HCT116 (cell line): Measurements from ENCODE around the gene IMMP2L. TPM values are rescaled to one million over a fixed set of nuclear protein-coding genes. Genes with fewer than 3 reads are reported as not detected.

Experiments used
- ATAC-seq: fragments of 200-7000 bp; cut with Tn5 transposase; 2 replicates; pipeline ENCODE4 v1.9.1; 2020; ENCODE audit warnings: mild to moderate bottlenecking, moderate library complexity
- BruUV-seq: library from RNA; stranded (reverse); fragments of 400-500 nt; replicated peaks from 2 replicates; lab custom pipeline; 2021; lab: Mats Ljungman, UMichigan
- CTCF ChIA-PET: fragments of 300-600 bp; sonication (Branson Sonifier 250); formaldehyde crosslinking; loops from one replicate; lab custom pipeline; 2021; ENCODE audit warnings: antibody characterized with exemption; lab: Charles Lee
- POLR2A ChIA-PET: fragments of 300-600, 350-600 bp; sonication (Branson Sonifier 250); formaldehyde crosslinking; loops from one replicate; lab custom pipeline; 2021; ENCODE audit warnings: antibody characterized with exemption; lab: Charles Lee
- RAD21 ChIA-PET, 2 experiments: fragments of 300-600 bp; sonication (Branson Sonifier 250); formaldehyde crosslinking; loops; one replicate each; lab custom pipeline; 2023; ENCODE audit warnings: low total read pairs in 2 of 2; ENCODE audit not compliant: uncharacterized antibody in 2 of 2, unreplicated experiment in 2 of 2, low non-redundant PET in 1 of 2; lab: Charles Lee
- DNase-seq: peaks from one replicate; pipeline ENCODE4 v3.0.0-alpha.2; 2010; ENCODE audit warnings: low read depth, low spot score
- H2AFZ ChIP-seq: fragments of 200-600 bp; shearing (Covaris generic), sonication (generic); 2 replicates; pipeline ENCODE4 v1.6.1; 2017; ENCODE audit warnings: low read depth, mixed run types, mixed read lengths, antibody characterized with exemption, low read length; ENCODE audit not compliant: poor library complexity, severe bottlenecking
- H3K27ac ChIP-seq: 2 replicates; pipeline ENCODE4 v1.5.1; 2012; ENCODE audit warnings: low read depth, low read length
- H3K27me3 ChIP-seq: fragments of 200-600 bp; sonication (generic); 2 replicates; pipeline ENCODE4 v1.6.1; 2016; ENCODE audit warnings: mixed run types, low read length, mixed read lengths; ENCODE audit not compliant: insufficient read depth
- H3K36me3 ChIP-seq, 2 experiments: fragments of 200-500 bp in 1 of 2; fragments of 200-600 bp in 1 of 2; sonication (Bioruptor generic) in 1 of 2; sonication (generic) in 1 of 2; 2 replicates each; pipeline versions ENCODE4 v1.5.1 to v1.6.1; 2014 to 2016; ENCODE audit warnings: low read length in 2 of 2, inconsistent platforms in 1 of 2, mixed read lengths in 1 of 2, mixed run types in 1 of 2; ENCODE audit not compliant: insufficient read depth in 2 of 2, control insufficient read depth in 1 of 2
- H3K4me1 ChIP-seq, 2 experiments: fragments of 200-600 bp in 1 of 2; sonication (generic) in 1 of 2; 2 replicates each; pipeline versions ENCODE4 v1.5.1 to v1.6.1; 2012 to 2017; ENCODE audit warnings: low read length in 2 of 2, inconsistent platforms in 1 of 2, mild to moderate bottlenecking in 1 of 2, mixed read lengths in 1 of 2, mixed run types in 1 of 2, moderate library complexity in 1 of 2; ENCODE audit not compliant: insufficient read depth in 2 of 2, control insufficient read depth in 1 of 2
- H3K4me2 ChIP-seq: fragments of 200-600 bp; sonication (generic); 2 replicates; pipeline ENCODE4 v1.6.1; 2017; ENCODE audit warnings: mixed run types, low read length, mixed read lengths
- H3K4me3 ChIP-seq, 2 experiments: fragments of 200-600 bp in 1 of 2; sonication (generic) in 1 of 2; replicated peaks in 1 of 2; 2 replicates each; pipeline ENCODE4 v1.5.1; 2011 to 2016; ENCODE audit warnings: low read length in 2 of 2, control low read depth in 1 of 2, low read depth in 1 of 2, mild to moderate bottlenecking in 1 of 2, mixed read lengths in 1 of 2, mixed run types in 1 of 2
- H3K79me2 ChIP-seq: fragments of 200-600 bp; sonication (generic); 2 replicates; pipeline ENCODE4 v1.6.1; 2017; ENCODE audit warnings: mild to moderate bottlenecking, mixed run types, low read length, moderate library complexity, mixed read lengths; ENCODE audit not compliant: insufficient read depth
- H3K9ac ChIP-seq: fragments of 200-600 bp; sonication (generic); 2 replicates; pipeline ENCODE4 v1.6.1; 2016; ENCODE audit warnings: low read length, mixed read lengths
- H3K9me2 ChIP-seq: fragments of 200-600 bp; sonication (generic), shearing (Covaris generic); 2 replicates; pipeline ENCODE4 v1.6.1; 2017; ENCODE audit warnings: mixed run types, mild to moderate bottlenecking, moderate library complexity; ENCODE audit not compliant: insufficient read depth
- H3K9me3 ChIP-seq, 2 experiments: fragments of 200-500 bp in 1 of 2; fragments of 200-600 bp in 1 of 2; sonication (Bioruptor generic) in 1 of 2; sonication (generic) in 1 of 2; 2 replicates each; pipeline ENCODE4 v1.6.1; 2014 to 2017; ENCODE audit warnings: low read length in 2 of 2, mixed read lengths in 2 of 2, inconsistent platforms in 1 of 2, low read depth in 1 of 2, mild to moderate bottlenecking in 1 of 2, mixed run types in 1 of 2, moderate library complexity in 1 of 2; ENCODE audit not compliant: control insufficient read depth in 1 of 2, insufficient read depth in 1 of 2
- H4K20me1 ChIP-seq: fragments of 200-600 bp; sonication (generic), shearing (Covaris generic); 2 replicates; pipeline ENCODE4 v1.6.1; 2017; ENCODE audit warnings: mixed run types, mild to moderate bottlenecking, moderate library complexity; ENCODE audit not compliant: insufficient read depth
- CEBPB ChIP-seq: IDR thresholded peaks from 2 replicates; pipeline ENCODE4 v1.6.1; 2012; ENCODE audit warnings: low read depth
- ELF1 ChIP-seq: IDR thresholded peaks from 2 replicates; pipeline ENCODE4 v1.6.1; 2012; ENCODE audit warnings: low read depth, borderline replicate concordance
- EZH2phosphoT487 ChIP-seq: fragments of 200-600 bp; IDR thresholded peaks from 2 replicates; pipeline ENCODE4 v1.6.1; 2018; ENCODE audit warnings: antibody characterized with exemption, borderline replicate concordance
- FOSL1 ChIP-seq: IDR thresholded peaks from 2 replicates; pipeline ENCODE4 v1.6.1; 2012; ENCODE audit warnings: low read depth
- POLR2A ChIP-seq: IDR thresholded peaks from 2 replicates; pipeline ENCODE4 v1.7.0; 2011; ENCODE audit warnings: borderline replicate concordance; ENCODE audit not compliant: insufficient read depth, insufficient read length; ENCODE audit errors: extremely low read depth
- RAD21 ChIP-seq: IDR thresholded peaks from 2 replicates; pipeline ENCODE4 v1.6.1; 2012; ENCODE audit warnings: low read depth, mild to moderate bottlenecking
- SIN3A ChIP-seq: IDR thresholded peaks from 2 replicates; pipeline ENCODE4 v1.6.1; 2012; ENCODE audit warnings: low read depth
- SP1 ChIP-seq: IDR thresholded peaks from 2 replicates; pipeline ENCODE4 v1.6.1; 2012; ENCODE audit warnings: low read depth
- SRF ChIP-seq: IDR thresholded peaks from 2 replicates; pipeline ENCODE4 v1.6.1; 2012; ENCODE audit warnings: low read depth
- YY1 ChIP-seq: IDR thresholded peaks from 2 replicates; pipeline ENCODE4 v1.6.1; 2011; ENCODE audit warnings: low read length, low read depth, moderate library complexity, mild to moderate bottlenecking; ENCODE audit not compliant: insufficient replicate concordance; ENCODE audit errors: extremely low read depth
- ZNF274 ChIP-seq: fragments of 200-500 bp; sonication (Bioruptor generic); IDR thresholded peaks from 2 replicates; pipeline ENCODE4 v1.6.1; 2014; ENCODE audit warnings: mild to moderate bottlenecking, low read depth, low read length, inconsistent platforms
- intact Hi-C: fragments of 100-400 bp; cut with micrococcal nuclease; formaldehyde crosslinking; loops from 2 replicates; pipeline ENCODE4 v1.10.0; 2022
- total RNA-seq: library from RNA; stranded (reverse); gene quantifications from one replicate; pipeline ENCODE4 v1.2.1, GENCODE V29; 2021; ENCODE audit not compliant: unreplicated experiment
- TF ChIP-seq, protein P1 (sequence below), 3 experiments: fragments of 200-600 bp in 1 of 3; sonication (generic) in 1 of 3; IDR thresholded peaks in 2 of 3; conservative IDR thresholded peaks in 1 of 3; 2 replicates each; pipeline ENCODE4 v1.5.1; 2012 to 2017; ENCODE audit warnings: low read depth in 2 of 3, low read length in 2 of 3, antibody characterized with exemption in 1 of 3, borderline replicate concordance in 1 of 3, control low read depth in 1 of 3, mild to moderate bottlenecking in 1 of 3, mixed read lengths in 1 of 3, mixed run types in 1 of 3, moderate library complexity in 1 of 3; ENCODE audit not compliant: insufficient read depth in 1 of 3
- TF ChIP-seq, protein P2 (sequence below): IDR thresholded peaks from 2 replicates; pipeline ENCODE4 v1.6.1; 2012; ENCODE audit warnings: low read depth
- TF ChIP-seq, protein P3 (sequence below): IDR thresholded peaks from 2 replicates; pipeline ENCODE4 v1.6.1; 2011; ENCODE audit warnings: mild to moderate bottlenecking, low read length, moderate library complexity; ENCODE audit not compliant: insufficient replicate concordance; ENCODE audit errors: extremely low read depth

The IMMP2L gene
- total RNA-seq, 1 experiment from 2014 or later = 21.1 TPM

DNA sequence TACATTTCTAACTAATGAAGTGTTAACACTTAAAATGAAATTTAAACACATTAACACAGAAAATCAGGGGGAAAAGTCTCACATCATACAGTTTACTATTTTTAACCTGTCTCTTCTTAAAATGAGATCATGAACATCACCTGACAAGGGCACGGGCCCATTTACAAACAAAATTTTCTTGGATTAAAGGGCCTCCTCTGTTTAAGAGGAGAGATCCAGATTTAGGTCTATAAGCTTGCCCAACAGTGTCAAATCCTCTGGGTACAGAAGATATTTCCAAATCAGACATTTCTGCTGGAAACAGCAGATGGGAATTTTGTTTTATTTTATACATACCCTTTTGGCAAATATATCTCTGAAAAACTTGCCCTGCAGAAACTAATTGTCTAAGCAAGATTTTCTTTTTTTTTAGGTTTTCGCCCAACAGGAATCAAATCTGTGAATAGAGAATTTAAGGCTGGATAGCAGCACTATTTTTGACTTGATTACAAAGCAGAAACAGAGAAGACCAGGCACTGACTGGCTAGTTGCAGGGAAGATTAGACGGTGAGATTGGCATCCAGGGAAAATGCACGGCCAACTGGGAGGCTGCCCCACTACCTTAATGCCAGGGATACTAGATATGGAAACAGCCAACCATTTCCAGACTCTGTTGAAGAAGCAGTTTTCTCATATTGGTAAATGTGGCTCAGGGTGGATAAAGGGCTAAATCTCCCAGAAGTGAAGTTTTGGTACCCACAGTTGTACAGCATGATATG is 298.0 kb downstream of the IMMP2L start:
- ChIA-PET CTCF (no interaction called here), POLR2A (no interaction called here), RAD21 (no interaction called here)
- Histone ChIP-seq H3K4me2 (no peak overlapping the region), H3K9ac (no peak overlapping the region), H3K27ac (no peak overlapping the region), H3K36me3 (no peaks in the 10 kb centered on the region), H3K4me1 (no peaks in the 10 kb centered on the region), H3K9me3 (no peaks in the 10 kb centered on the region), H3K9me2 (no peaks in the 10 kb centered on the region), H3K4me3 (no peak overlapping the region), H4K20me1 (no peaks in the 10 kb centered on the region), H2AFZ (no peak overlapping the region), H3K27me3 (no peaks in the 10 kb centered on the region), H3K79me2 (no peaks in the 10 kb centered on the region)
- no peak for DNase-seq
- intact Hi-C loops = no loop called here
- TF ChIP-seq POLR2A (no peak), SRF (no peak), EZH2phosphoT487 (no peak), RAD21 (no peak), CEBPB (no peak), SIN3A (no peak), ZNF274 (no peak), YY1 (no peak), FOSL1 (no peak), SP1 (no peak), ELF1 (no peak)
- TF ChIP-seq, protein P1, sequence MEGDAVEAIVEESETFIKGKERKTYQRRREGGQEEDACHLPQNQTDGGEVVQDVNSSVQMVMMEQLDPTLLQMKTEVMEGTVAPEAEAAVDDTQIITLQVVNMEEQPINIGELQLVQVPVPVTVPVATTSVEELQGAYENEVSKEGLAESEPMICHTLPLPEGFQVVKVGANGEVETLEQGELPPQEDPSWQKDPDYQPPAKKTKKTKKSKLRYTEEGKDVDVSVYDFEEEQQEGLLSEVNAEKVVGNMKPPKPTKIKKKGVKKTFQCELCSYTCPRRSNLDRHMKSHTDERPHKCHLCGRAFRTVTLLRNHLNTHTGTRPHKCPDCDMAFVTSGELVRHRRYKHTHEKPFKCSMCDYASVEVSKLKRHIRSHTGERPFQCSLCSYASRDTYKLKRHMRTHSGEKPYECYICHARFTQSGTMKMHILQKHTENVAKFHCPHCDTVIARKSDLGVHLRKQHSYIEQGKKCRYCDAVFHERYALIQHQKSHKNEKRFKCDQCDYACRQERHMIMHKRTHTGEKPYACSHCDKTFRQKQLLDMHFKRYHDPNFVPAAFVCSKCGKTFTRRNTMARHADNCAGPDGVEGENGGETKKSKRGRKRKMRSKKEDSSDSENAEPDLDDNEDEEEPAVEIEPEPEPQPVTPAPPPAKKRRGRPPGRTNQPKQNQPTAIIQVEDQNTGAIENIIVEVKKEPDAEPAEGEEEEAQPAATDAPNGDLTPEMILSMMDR (IDR thresholded peaks at IDR 0.05 in 2 of 3, conservative IDR thresholded peaks at IDR 0.05 in 1 of 3; ENCODE audit: borderline replicate concordance in 1 of 3, insufficient read depth in 1 of 3, low read depth in 2 of 3, low read length in 2 of 3) = no peak
- TF ChIP-seq, protein P2, sequence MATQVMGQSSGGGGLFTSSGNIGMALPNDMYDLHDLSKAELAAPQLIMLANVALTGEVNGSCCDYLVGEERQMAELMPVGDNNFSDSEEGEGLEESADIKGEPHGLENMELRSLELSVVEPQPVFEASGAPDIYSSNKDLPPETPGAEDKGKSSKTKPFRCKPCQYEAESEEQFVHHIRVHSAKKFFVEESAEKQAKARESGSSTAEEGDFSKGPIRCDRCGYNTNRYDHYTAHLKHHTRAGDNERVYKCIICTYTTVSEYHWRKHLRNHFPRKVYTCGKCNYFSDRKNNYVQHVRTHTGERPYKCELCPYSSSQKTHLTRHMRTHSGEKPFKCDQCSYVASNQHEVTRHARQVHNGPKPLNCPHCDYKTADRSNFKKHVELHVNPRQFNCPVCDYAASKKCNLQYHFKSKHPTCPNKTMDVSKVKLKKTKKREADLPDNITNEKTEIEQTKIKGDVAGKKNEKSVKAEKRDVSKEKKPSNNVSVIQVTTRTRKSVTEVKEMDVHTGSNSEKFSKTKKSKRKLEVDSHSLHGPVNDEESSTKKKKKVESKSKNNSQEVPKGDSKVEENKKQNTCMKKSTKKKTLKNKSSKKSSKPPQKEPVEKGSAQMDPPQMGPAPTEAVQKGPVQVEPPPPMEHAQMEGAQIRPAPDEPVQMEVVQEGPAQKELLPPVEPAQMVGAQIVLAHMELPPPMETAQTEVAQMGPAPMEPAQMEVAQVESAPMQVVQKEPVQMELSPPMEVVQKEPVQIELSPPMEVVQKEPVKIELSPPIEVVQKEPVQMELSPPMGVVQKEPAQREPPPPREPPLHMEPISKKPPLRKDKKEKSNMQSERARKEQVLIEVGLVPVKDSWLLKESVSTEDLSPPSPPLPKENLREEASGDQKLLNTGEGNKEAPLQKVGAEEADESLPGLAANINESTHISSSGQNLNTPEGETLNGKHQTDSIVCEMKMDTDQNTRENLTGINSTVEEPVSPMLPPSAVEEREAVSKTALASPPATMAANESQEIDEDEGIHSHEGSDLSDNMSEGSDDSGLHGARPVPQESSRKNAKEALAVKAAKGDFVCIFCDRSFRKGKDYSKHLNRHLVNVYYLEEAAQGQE = no peak
- TF ChIP-seq, protein P3, sequence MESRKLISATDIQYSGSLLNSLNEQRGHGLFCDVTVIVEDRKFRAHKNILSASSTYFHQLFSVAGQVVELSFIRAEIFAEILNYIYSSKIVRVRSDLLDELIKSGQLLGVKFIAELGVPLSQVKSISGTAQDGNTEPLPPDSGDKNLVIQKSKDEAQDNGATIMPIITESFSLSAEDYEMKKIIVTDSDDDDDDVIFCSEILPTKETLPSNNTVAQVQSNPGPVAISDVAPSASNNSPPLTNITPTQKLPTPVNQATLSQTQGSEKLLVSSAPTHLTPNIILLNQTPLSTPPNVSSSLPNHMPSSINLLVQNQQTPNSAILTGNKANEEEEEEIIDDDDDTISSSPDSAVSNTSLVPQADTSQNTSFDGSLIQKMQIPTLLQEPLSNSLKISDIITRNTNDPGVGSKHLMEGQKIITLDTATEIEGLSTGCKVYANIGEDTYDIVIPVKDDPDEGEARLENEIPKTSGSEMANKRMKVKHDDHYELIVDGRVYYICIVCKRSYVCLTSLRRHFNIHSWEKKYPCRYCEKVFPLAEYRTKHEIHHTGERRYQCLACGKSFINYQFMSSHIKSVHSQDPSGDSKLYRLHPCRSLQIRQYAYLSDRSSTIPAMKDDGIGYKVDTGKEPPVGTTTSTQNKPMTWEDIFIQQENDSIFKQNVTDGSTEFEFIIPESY = no peak
- no peak for ATAC-seq
- BruUV-seq = no TSS peak
